Liver (tissue), 9 donors: Measurements from ENCODE around the gene FAM228B. TPM values are rescaled to one million over a fixed set of nuclear protein-coding genes. Genes with fewer than 3 reads are reported as not detected.

Source experiments
- DNase-seq: peaks from one replicate; pipeline ENCODE4 v3.0.0-alpha.2; 2017; ENCODE audit warnings: low spot score
- H3K27ac ChIP-seq, 2 donors: one replicate each; pipeline ENCODE4 v1.7.0; 2013; ENCODE audit warnings: inconsistent platforms in 2 of 2, low read length in 2 of 2, control low read depth in 1 of 2, low read depth in 1 of 2, mild to moderate bottlenecking in 1 of 2
- H3K27me3 ChIP-seq, 4 donors: one replicate each; pipeline versions ENCODE4 v1.6.1 to v1.7.0; 2013; ENCODE audit warnings: low read length in 3 of 4, inconsistent platforms in 1 of 4, mild to moderate bottlenecking in 1 of 4, moderate library complexity in 1 of 4; ENCODE audit not compliant: control insufficient read depth in 4 of 4, insufficient read depth in 4 of 4
- H3K36me3 ChIP-seq, 4 donors: one replicate each; pipeline versions ENCODE4 v1.6.1 to v1.7.0; 2013; ENCODE audit warnings: low read length in 3 of 4, mild to moderate bottlenecking in 3 of 4, low read depth in 1 of 4, moderate library complexity in 1 of 4; ENCODE audit not compliant: control insufficient read depth in 4 of 4, insufficient read depth in 3 of 4
- H3K4me1 ChIP-seq, 4 donors: one replicate each; pipeline versions ENCODE4 v1.6.1 to v1.7.0; 2013; ENCODE audit warnings: low read length in 3 of 4, mild to moderate bottlenecking in 3 of 4, moderate library complexity in 1 of 4; ENCODE audit not compliant: control insufficient read depth in 4 of 4, insufficient read depth in 4 of 4
- H3K4me3 ChIP-seq, 3 donors: one replicate each; pipeline versions ENCODE4 v1.6.1 to v1.7.0; 2013; ENCODE audit warnings: low read length in 3 of 3, control low read depth in 1 of 3, low read depth in 1 of 3, mild to moderate bottlenecking in 1 of 3
- H3K9ac ChIP-seq, 2 donors: one replicate each; pipeline ENCODE4 v1.7.0; 2013; ENCODE audit warnings: low read length in 2 of 2, mild to moderate bottlenecking in 2 of 2, moderate library complexity in 2 of 2, control low read depth in 1 of 2, low read depth in 1 of 2
- H3K9me3 ChIP-seq, 4 donors: one replicate each; pipeline versions ENCODE4 v1.6.1 to v1.7.0; 2013; ENCODE audit warnings: low read length in 3 of 4; ENCODE audit not compliant: control insufficient read depth in 4 of 4
- FOXA1 ChIP-seq: IDR thresholded peaks from 2 replicates; pipeline ENCODE4 v1.6.1; 2016; ENCODE audit warnings: antibody characterized with exemption
- GABPA ChIP-seq, 2 donors: IDR thresholded peaks in 1 of 2; conservative IDR thresholded peaks in 1 of 2; 2 replicates each; pipeline ENCODE4 v1.6.1; 2016; ENCODE audit warnings: antibody characterized with exemption in 2 of 2, mild to moderate bottlenecking in 1 of 2, moderate library complexity in 1 of 2
- HNF4G ChIP-seq: IDR thresholded peaks from 2 replicates; pipeline ENCODE4 v1.6.1; 2016; ENCODE audit warnings: antibody characterized with exemption
- JUND ChIP-seq, 2 donors: IDR thresholded peaks; 2 replicates each; pipeline ENCODE4 v1.6.1; 2016; ENCODE audit warnings: antibody characterized with exemption in 2 of 2
- NR2F2 ChIP-seq: IDR thresholded peaks from 2 replicates; pipeline ENCODE4 v1.6.1; 2016; ENCODE audit warnings: antibody characterized with exemption
- SP1 ChIP-seq: IDR thresholded peaks from 2 replicates; pipeline ENCODE4 v1.6.1; 2018; ENCODE audit warnings: antibody characterized with exemption, mild to moderate bottlenecking
- WGBS: extraction: QIAGEN DNeasy Blood & Tissue Kit; methylation state at CpG from one replicate; pipeline ENCODE4 v1.1.7; 2013; 5-methylcytosine and 5-hydroxymethylcytosine counted together
- polyA plus RNA-seq, 2 donors: library from polyadenylated mRNA; stranded (reverse) in 1 of 2; unstranded in 1 of 2; fragments of 200-250 nt in 1 of 2; fragments of >200 nt in 1 of 2; fragmentation: Nextera tagmentation in 1 of 2; extraction: Ambion mirVana in 1 of 2; gene quantifications; one replicate each; pipeline versions ENCODE4 v1.2.1 to v1.2.3, GENCODE V29; 2013 to 2015
- total RNA-seq, 2 donors: library from RNA; depleted of rRNA; stranded (reverse); fragments of >200 nt; gene quantifications; one replicate each; pipeline ENCODE4 v1.2.3, GENCODE V29; 2014
- TF ChIP-seq, protein P1 (sequence below): IDR thresholded peaks from 2 replicates; pipeline ENCODE4 v1.6.1; 2016; ENCODE audit warnings: antibody characterized with exemption
- TF ChIP-seq, protein P2 (sequence below): IDR thresholded peaks from 2 replicates; pipeline ENCODE4 v1.6.1; 2016; ENCODE audit warnings: antibody characterized with exemption
- TF ChIP-seq, protein P3 (sequence below): IDR thresholded peaks from 2 replicates; pipeline ENCODE4 v1.6.1; 2016; ENCODE audit warnings: antibody characterized with exemption, mild to moderate bottlenecking
- TF ChIP-seq, protein P4 (sequence below): fragments of 150-350 bp; IDR thresholded peaks from 2 replicates; pipeline ENCODE4 v1.5.1; 2017; ENCODE audit warnings: improper control_type of control experiment, low read depth, low read length; ENCODE audit not compliant: missing input control
- TF ChIP-seq, protein P5 (sequence below): IDR thresholded peaks from 2 replicates; pipeline ENCODE4 v1.6.1; 2016; ENCODE audit warnings: antibody characterized with exemption
- donor health status: healthy.
- donor health status: healthy.
- donor health status: healthy.
- donor health status: healthy.
- donor health status: healthy.

The FAM228B gene
- total and polyA plus RNA-seq, 4 donors, result 0.68 to 4.2 (median 3.8) TPM

DNA sequence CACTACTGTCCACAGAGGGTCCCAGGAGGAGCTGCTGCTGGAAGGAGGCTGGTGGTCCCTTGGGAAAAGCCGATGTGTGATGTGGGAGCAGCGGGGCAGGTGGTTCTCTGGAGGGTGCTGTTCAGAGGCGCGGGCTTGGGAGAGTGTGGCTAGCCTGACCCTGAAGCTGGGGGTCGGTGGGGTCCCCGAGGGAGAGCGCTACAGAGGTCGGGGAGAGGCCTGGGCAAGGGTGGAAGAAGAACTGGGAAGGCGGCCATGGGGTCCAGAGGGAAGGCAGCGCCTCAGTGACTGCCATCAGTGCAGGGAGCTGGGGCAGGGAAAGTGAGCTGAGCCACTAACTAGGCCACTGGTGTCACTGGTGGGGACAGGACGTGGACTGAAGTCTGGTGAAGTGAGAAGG is 84.1 kb downstream of the FAM228B start (continued):
- TF ChIP-seq, protein P1, sequence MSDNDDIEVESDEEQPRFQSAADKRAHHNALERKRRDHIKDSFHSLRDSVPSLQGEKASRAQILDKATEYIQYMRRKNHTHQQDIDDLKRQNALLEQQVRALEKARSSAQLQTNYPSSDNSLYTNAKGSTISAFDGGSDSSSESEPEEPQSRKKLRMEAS, result no peak
- no peak for TF ChIP-seq JUND (IDR thresholded peaks at IDR 0.05)
- TF ChIP-seq HNF4G, result no peak
- TF ChIP-seq, protein P2, sequence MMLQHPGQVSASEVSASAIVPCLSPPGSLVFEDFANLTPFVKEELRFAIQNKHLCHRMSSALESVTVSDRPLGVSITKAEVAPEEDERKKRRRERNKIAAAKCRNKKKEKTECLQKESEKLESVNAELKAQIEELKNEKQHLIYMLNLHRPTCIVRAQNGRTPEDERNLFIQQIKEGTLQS, result no peak

DNA sequence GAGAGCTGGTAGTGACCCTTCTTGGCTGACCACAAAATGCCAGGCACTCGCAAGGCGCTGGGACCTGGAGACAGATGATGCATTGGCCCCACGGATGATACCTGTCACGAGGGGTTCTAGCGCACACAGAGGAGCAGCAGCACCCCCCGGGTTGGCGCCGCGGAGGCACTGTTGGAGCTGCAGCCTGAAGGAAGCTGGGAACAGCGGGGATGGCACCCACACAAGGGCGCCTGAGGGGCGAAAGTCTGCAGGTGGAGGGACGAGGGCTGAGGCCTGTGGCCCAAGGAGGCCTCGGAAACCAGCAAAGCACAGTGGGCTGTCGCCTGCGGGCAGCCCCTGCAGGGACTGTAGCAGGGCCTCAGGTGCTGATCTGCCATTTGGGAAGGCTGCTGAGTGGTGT is 85.2 kb downstream of the FAM228B start:
- 97% methylated on average over 16 of the region's 16 CpGs for WGBS
- no peak for TF ChIP-seq JUND (IDR thresholded peaks at IDR 0.05)
- TF ChIP-seq GABPA (IDR thresholded peaks at IDR 0.05 in 1 of 2, conservative IDR thresholded peaks at IDR 0.05 in 1 of 2), result no peak
- TF ChIP-seq HNF4G, result no peak
- TF ChIP-seq SP1, result no peak
- TF ChIP-seq, protein P3, sequence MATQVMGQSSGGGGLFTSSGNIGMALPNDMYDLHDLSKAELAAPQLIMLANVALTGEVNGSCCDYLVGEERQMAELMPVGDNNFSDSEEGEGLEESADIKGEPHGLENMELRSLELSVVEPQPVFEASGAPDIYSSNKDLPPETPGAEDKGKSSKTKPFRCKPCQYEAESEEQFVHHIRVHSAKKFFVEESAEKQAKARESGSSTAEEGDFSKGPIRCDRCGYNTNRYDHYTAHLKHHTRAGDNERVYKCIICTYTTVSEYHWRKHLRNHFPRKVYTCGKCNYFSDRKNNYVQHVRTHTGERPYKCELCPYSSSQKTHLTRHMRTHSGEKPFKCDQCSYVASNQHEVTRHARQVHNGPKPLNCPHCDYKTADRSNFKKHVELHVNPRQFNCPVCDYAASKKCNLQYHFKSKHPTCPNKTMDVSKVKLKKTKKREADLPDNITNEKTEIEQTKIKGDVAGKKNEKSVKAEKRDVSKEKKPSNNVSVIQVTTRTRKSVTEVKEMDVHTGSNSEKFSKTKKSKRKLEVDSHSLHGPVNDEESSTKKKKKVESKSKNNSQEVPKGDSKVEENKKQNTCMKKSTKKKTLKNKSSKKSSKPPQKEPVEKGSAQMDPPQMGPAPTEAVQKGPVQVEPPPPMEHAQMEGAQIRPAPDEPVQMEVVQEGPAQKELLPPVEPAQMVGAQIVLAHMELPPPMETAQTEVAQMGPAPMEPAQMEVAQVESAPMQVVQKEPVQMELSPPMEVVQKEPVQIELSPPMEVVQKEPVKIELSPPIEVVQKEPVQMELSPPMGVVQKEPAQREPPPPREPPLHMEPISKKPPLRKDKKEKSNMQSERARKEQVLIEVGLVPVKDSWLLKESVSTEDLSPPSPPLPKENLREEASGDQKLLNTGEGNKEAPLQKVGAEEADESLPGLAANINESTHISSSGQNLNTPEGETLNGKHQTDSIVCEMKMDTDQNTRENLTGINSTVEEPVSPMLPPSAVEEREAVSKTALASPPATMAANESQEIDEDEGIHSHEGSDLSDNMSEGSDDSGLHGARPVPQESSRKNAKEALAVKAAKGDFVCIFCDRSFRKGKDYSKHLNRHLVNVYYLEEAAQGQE, result no peak
- TF ChIP-seq FOXA1, result no peak

DNA sequence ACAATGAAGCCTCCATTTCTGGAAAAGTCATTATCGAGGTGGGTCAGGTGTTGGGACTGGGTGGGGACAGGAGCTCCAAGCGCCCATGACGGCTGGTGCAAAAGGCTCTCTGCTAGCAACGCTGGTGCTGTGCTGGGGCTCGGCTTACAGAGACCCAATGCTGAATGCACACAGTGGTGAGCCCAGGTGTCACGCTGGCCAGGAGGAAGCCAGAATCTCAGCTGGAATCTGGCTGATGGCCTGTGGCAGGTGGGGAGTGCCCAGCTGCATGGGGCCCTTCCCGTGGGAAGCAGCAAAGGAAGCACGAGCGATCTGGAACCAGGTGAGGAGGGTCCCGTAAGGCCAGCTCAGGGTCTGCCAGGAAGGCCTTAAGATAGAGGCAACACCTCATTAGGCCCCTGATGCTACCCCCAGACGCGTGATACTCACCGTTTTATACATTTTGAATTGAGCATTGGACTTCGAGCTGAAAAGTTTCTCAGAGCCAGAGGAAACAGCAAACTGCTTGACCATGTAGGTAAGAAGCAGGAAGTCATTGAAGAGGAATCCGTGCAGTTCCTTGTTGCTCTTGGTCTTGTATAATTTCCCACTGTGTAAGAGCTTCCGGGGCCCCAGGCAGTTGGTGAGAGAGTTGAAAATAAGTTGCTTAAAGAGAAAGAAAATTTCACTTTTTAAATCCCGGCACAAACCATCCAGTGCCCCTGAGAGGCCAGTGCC is 86.3 kb downstream of the FAM228B start:
- H3K36me3 ChIP-seq, result peaks cover 19 to 72% (median 37%) of the 10 kb centered on the region in 4 donors
- TF ChIP-seq, protein P4, sequence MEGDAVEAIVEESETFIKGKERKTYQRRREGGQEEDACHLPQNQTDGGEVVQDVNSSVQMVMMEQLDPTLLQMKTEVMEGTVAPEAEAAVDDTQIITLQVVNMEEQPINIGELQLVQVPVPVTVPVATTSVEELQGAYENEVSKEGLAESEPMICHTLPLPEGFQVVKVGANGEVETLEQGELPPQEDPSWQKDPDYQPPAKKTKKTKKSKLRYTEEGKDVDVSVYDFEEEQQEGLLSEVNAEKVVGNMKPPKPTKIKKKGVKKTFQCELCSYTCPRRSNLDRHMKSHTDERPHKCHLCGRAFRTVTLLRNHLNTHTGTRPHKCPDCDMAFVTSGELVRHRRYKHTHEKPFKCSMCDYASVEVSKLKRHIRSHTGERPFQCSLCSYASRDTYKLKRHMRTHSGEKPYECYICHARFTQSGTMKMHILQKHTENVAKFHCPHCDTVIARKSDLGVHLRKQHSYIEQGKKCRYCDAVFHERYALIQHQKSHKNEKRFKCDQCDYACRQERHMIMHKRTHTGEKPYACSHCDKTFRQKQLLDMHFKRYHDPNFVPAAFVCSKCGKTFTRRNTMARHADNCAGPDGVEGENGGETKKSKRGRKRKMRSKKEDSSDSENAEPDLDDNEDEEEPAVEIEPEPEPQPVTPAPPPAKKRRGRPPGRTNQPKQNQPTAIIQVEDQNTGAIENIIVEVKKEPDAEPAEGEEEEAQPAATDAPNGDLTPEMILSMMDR, result no peak
- TF ChIP-seq, protein P3, result no peak
- no peak for TF ChIP-seq NR2F2
- TF ChIP-seq, protein P1, result no peak
- TF ChIP-seq JUND (IDR thresholded peaks at IDR 0.05), result no peak
- TF ChIP-seq, protein P5, sequence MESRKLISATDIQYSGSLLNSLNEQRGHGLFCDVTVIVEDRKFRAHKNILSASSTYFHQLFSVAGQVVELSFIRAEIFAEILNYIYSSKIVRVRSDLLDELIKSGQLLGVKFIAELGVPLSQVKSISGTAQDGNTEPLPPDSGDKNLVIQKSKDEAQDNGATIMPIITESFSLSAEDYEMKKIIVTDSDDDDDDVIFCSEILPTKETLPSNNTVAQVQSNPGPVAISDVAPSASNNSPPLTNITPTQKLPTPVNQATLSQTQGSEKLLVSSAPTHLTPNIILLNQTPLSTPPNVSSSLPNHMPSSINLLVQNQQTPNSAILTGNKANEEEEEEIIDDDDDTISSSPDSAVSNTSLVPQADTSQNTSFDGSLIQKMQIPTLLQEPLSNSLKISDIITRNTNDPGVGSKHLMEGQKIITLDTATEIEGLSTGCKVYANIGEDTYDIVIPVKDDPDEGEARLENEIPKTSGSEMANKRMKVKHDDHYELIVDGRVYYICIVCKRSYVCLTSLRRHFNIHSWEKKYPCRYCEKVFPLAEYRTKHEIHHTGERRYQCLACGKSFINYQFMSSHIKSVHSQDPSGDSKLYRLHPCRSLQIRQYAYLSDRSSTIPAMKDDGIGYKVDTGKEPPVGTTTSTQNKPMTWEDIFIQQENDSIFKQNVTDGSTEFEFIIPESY, result no peak
- no peak for TF ChIP-seq HNF4G
- TF ChIP-seq, protein P2, result no peak
- TF ChIP-seq FOXA1, result no peak
- H3K9me3 ChIP-seq, result no peaks in the 10 kb centered on the region
- no peaks in the 10 kb centered on the region for H3K27me3 ChIP-seq
- H3K27ac ChIP-seq, result no peak overlapping the region
- no peak overlapping the region for H3K9ac ChIP-seq
- H3K4me1 ChIP-seq, result no peaks in the 10 kb centered on the region
- 93% methylated on average over 17 of the region's 17 CpGs for WGBS
- no peak overlapping the region for H3K4me3 ChIP-seq
- no peak for DNase-seq

More for the DNA sequence above, 85.2 kb downstream of the FAM228B start:
- no peak for DNase-seq
- Histone ChIP-seq H3K4me3 (no peak overlapping the region), H3K36me3 (peaks cover 22 to 78% (median 47%) of the 10 kb centered on the region in 4 donors), H3K9me3 (no peaks in the 10 kb centered on the region), H3K9ac (no peak overlapping the region), H3K4me1 (no peaks in the 10 kb centered on the region), H3K27ac (no peak overlapping the region), H3K27me3 (no peaks in the 10 kb centered on the region)
